Activated CD8-positive, alpha-beta memory T cell treated with anti-CD3 and anti-CD28 coated beads, Interleukin-2, amount 50 U/mL, for 4 hours (primary cell): Measurements from ENCODE around the gene CTAGE6.
"Not testable (repeated sequence)": the region's sequence is repeated elsewhere in the genome, so short reads cannot be mapped to it uniquely, and the experiment has no call there.

ENCODE experiments used
- DNase-seq: peaks from one replicate; pipeline ENCODE4 v3.0.0-alpha.2; 2020

The CTAGE6 gene

GRCh38 chr7:143714581-143715454 is 42.7 kb downstream of the CTAGE6 start:
- DNase-seq: not testable (repeated sequence)

DNA sequence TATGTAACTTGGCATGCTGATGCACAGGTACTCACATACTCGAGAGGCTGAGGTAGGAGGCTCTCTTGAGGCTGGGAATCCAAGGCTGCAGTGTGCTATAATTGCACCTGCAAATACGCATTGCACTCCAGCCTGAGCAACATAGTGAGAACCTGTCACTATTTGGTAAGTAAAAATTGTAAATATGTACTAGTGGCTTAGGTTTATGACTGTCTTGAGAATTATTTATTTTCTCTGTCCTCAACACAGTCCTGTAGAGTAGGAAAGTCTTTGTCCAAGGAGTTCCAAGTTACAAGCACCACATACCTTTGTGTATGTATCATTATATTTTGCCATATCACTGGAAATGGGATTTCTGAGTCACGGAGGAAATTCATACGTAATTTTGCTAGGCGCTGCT is 45.1 kb downstream of the CTAGE6 start:
- not testable (repeated sequence) for DNase-seq

DNA sequence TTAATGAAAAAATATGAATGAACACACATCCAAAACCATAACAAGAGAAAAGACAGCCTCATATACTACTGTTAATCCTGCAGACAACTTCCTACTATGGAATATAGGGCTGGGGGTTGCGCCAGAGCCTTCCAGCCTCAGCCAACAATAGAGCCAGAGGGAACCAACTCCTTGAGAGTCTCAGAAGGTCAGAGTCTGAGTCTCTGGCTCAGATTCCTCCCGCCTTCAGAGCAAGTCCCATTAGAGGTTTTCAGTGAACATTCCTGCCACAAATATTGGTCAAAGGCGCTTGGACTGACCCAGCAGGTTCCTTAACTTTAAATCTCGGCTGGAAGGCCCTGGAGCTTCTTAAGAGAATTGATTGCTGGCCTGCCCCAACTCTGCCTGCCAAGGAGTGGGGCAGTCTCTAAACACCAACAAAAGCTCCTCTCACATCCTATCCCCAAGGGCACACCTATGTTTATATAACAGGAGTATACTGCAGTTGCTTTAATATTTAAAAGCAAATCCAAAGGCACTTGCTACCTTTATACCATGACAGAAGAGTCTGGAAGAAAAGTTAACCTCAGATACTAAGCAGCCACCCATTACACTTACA is 45.7 kb downstream of the CTAGE6 start:
- DNase-seq: not testable (repeated sequence)

- not testable (repeated sequence) for DNase-seq
Measured at GRCh38 chr7:143709895-143710294, 47.6 kb downstream of the CTAGE6 start.
